ENCODE measurements around the gene LRRC28. TPM values are rescaled to one million over a fixed set of nuclear protein-coding genes. Genes with fewer than 3 reads are reported as not detected.
A peak's percentile ranks its signal among the peaks of the same experiment; 100 is the strongest.

The LRRC28 gene
- total RNA-seq, 1 donor from 2014 or later = 49.6 TPM

- no peaks in the 10 kb centered on the region for H3K27me3 Mint-ChIP-seq (ENCODE audit: unreplicated experiment)
- peak within 1 kb of the TSS; percentile 95 for H3K27ac Mint-ChIP-seq (ENCODE audit: unreplicated experiment)
- no peak within 1 kb of the TSS for H3K4me3 Mint-ChIP-seq (ENCODE audit: unreplicated experiment)
- DNase-seq = no peak
- TF ChIP-seq CTCF (IDR thresholded peaks at IDR 0.05; ENCODE audit: partially characterized antibody, unreplicated experiment) = no peak
- H3K4me1 Mint-ChIP-seq (ENCODE audit: low read depth, unreplicated experiment) = peaks cover 15% of the 10 kb centered on the region
- no peaks in the 10 kb centered on the region for H3K36me3 Mint-ChIP-seq (ENCODE audit: unreplicated experiment)
- no peaks in the 10 kb centered on the region for H3K9me3 Mint-ChIP-seq (ENCODE audit: unreplicated experiment)
These were observed 1.9 kb upstream of the LRRC28 start, which contains the start of gene TTC23 for GRCh38 chr15:99249270-99249841. TSS of gene TTC23 (minus strand) at chr15:99249581. CDS start at chr15:99228712, 20,869 bp downstream.

GRCh38 chr15:99250001-99250400 is 1.3 kb upstream of the LRRC28 start:
- Mint-ChIP-seq H3K27ac (ENCODE audit: unreplicated experiment) (peak overlapping the region; percentile 43), H3K27me3 (ENCODE audit: unreplicated experiment) (no peaks in the 10 kb centered on the region)

GRCh38 chr15:99250494-99250856 is 806 bp upstream of the LRRC28 start:
- H3K27ac Mint-ChIP-seq (ENCODE audit: unreplicated experiment) = peak overlapping the region; percentile 95
- H3K36me3 Mint-ChIP-seq (ENCODE audit: unreplicated experiment) = no peaks in the 10 kb centered on the region
- H3K9me3 Mint-ChIP-seq (ENCODE audit: unreplicated experiment) = no peaks in the 10 kb centered on the region
- no peak for TF ChIP-seq CTCF (IDR thresholded peaks at IDR 0.05; ENCODE audit: partially characterized antibody, unreplicated experiment)
- no peak overlapping the region for H3K4me3 Mint-ChIP-seq (ENCODE audit: unreplicated experiment)
- no peaks in the 10 kb centered on the region for H3K27me3 Mint-ChIP-seq (ENCODE audit: unreplicated experiment)
- peaks cover 15% of the 10 kb centered on the region for H3K4me1 Mint-ChIP-seq (ENCODE audit: low read depth, unreplicated experiment)
- no peak for DNase-seq

More at GRCh38 chr15:99250001-99250400, 1.3 kb upstream of the LRRC28 start:
- Mint-ChIP-seq H3K4me3 (ENCODE audit: unreplicated experiment) (no peak overlapping the region), H3K4me1 (ENCODE audit: low read depth, unreplicated experiment) (peaks cover 15% of the 10 kb centered on the region), H3K9me3 (ENCODE audit: unreplicated experiment) (no peaks in the 10 kb centered on the region), H3K36me3 (ENCODE audit: unreplicated experiment) (no peaks in the 10 kb centered on the region)
- DNase-seq = no peak
- TF ChIP-seq CTCF (IDR thresholded peaks at IDR 0.05; ENCODE audit: partially characterized antibody, unreplicated experiment) = no peak

GRCh38 chr15:99252326-99252725 is 1.0 kb downstream of the LRRC28 start:
- TF ChIP-seq CTCF (IDR thresholded peaks at IDR 0.05; ENCODE audit: partially characterized antibody, unreplicated experiment) = no peak
- peaks cover 15% of the 10 kb centered on the region for H3K4me1 Mint-ChIP-seq (ENCODE audit: low read depth, unreplicated experiment)
- H3K27ac Mint-ChIP-seq (ENCODE audit: unreplicated experiment) = peak overlapping the region; percentile 54
- no peak for DNase-seq
- peaks cover under 1% of the 10 kb centered on the region for H3K36me3 Mint-ChIP-seq (ENCODE audit: unreplicated experiment)
- H3K4me3 Mint-ChIP-seq (ENCODE audit: unreplicated experiment) = peak overlapping the region; percentile 94
- H3K9me3 Mint-ChIP-seq (ENCODE audit: unreplicated experiment) = no peaks in the 10 kb centered on the region
- no peaks in the 10 kb centered on the region for H3K27me3 Mint-ChIP-seq (ENCODE audit: unreplicated experiment)

- no peak for DNase-seq
- no peak for TF ChIP-seq CTCF (IDR thresholded peaks at IDR 0.05; ENCODE audit: partially characterized antibody, unreplicated experiment)
- Mint-ChIP-seq H3K4me1 (ENCODE audit: low read depth, unreplicated experiment) (peaks cover 15% of the 10 kb centered on the region), H3K9me3 (ENCODE audit: unreplicated experiment) (no peaks in the 10 kb centered on the region), H3K36me3 (ENCODE audit: unreplicated experiment) (peaks cover 11% of the 10 kb centered on the region), H3K4me3 (ENCODE audit: unreplicated experiment) (peak overlapping the region; percentile 5), H3K27me3 (ENCODE audit: unreplicated experiment) (no peaks in the 10 kb centered on the region), H3K27ac (ENCODE audit: unreplicated experiment) (no peak overlapping the region)
These were observed 2.3 kb downstream of the LRRC28 start for GRCh38 chr15:99253381-99254090.

Measured in glutamatergic neuron (in vitro differentiated cells).